ENCODE measurements around the gene MAP2K5. TPM values are rescaled to one million over a fixed set of nuclear protein-coding genes. Genes with fewer than 3 reads are reported as not detected.
A peak's percentile ranks its signal among the peaks of the same experiment; 100 is the strongest.

Gene MAP2K5
- total RNA-seq, 1 experiment from 2014 or later: 15.0 TPM

GRCh38 chr15:67813104-67813634, 270.7 kb downstream of the MAP2K5 start:
- Histone ChIP-seq H2BK120ac (ENCODE audit: low read depth, low read length, poor library complexity, severe bottlenecking) (no peak overlapping the region), H4K8ac (replicated peaks; ENCODE audit: insufficient read length, low read depth, low read length) (no peak overlapping the region), H3K23ac (ENCODE audit: insufficient read length, low read depth, low read length) (no peak overlapping the region), H3K79me2 (ENCODE audit: insufficient read depth, low read length) (no peaks in the 10 kb centered on the region), H2AFZ (ENCODE audit: low read length) (no peak overlapping the region), H3K23me2 (ENCODE audit: insufficient read length, low read depth, low read length, poor library complexity, severe bottlenecking) (no peaks in the 10 kb centered on the region), H2BK12ac (ENCODE audit: insufficient read length, low read depth, low read length) (no peak overlapping the region), H3K18ac (ENCODE audit: insufficient read length, low read depth, low read length) (no peak overlapping the region), H4K20me1 (ENCODE audit: control insufficient read depth, insufficient read depth, insufficient read length) (no peaks in the 10 kb centered on the region), H3K9me3 (ENCODE audit: control insufficient read depth, low read depth, low read length) (no peaks in the 10 kb centered on the region), H4K91ac (ENCODE audit: insufficient read length, low read depth, low read length) (no peak overlapping the region), H3K27me3 (ENCODE audit: insufficient read depth, low read length) (peaks cover 1% of the 10 kb centered on the region; the same call in 1 of the 2 replicates), H3K27ac (ENCODE audit: insufficient read length, low read depth, low read length) (no peak overlapping the region), H3K14ac (ENCODE audit: insufficient read depth, low read length) (no peak overlapping the region), H4K5ac (ENCODE audit: insufficient read length, low read depth, low read length) (no peak overlapping the region), H3K4ac (ENCODE audit: low read depth, low read length) (no peak overlapping the region), H3K56ac (ENCODE audit: insufficient read length, low read depth, low read length) (no peak overlapping the region), H3K79me1 (ENCODE audit: insufficient read depth, low read depth, low read length, poor library complexity, severe bottlenecking) (no peaks in the 10 kb centered on the region), H3K4me1 (ENCODE audit: insufficient read depth, low read length) (no peaks in the 10 kb centered on the region), H2BK15ac (ENCODE audit: low read depth, low read length) (no peak overlapping the region), H3K4me2 (ENCODE audit: insufficient read depth, insufficient read length, low read length) (no peak overlapping the region), H3K9ac (ENCODE audit: extremely low read depth, insufficient read length, low read length) (no peak overlapping the region), H2BK5ac (ENCODE audit: insufficient read length, low read length) (no peak overlapping the region), H3T11ph (ENCODE audit: low read length) (no peak overlapping the region), H2AK5ac (ENCODE audit: insufficient read length, low read length) (no peak overlapping the region), H2BK20ac (ENCODE audit: low read depth, low read length, poor library complexity, severe bottlenecking) (no peak overlapping the region)
- no peak overlapping the region for H3K27ac Mint-ChIP-seq
- H3K4me1 Mint-ChIP-seq: peaks cover 9 to 19% of the 10 kb centered on the region in 2 experiments; a peak in 3 of 4 replicates
- no peak overlapping the region for H3K4me3 Mint-ChIP-seq
- TF ChIP-seq CTCF (conservative IDR thresholded peaks at IDR 0.05): no peak
- no CpG with 5 or more reads among the region's 3 CpGs for WGBS (ENCODE audit: extremely low coverage, insufficient read length, low lambda C conversion rate)
- DNase-seq: peak; percentile 25
- peaks cover 33% of the 10 kb centered on the region for H3K27me3 Mint-ChIP-seq (ENCODE audit: low read depth)
- peaks cover 0 to under 1% (median 0%) of the 10 kb centered on the region in 3 experiments; a peak in 1 of 7 replicates for H3K36me3 Mint-ChIP-seq (ENCODE audit: insufficient read depth in 1 of 3, low read depth in 3 of 3)
- H3K9me3 Mint-ChIP-seq: peaks cover 0 to 2% of the 10 kb centered on the region in 2 experiments; a peak in 1 of 5 replicates
